ENCODE measurements around the gene OR51E1. TPM values are rescaled to one million over a fixed set of nuclear protein-coding genes. Genes with fewer than 3 reads are reported as not detected.

The OR51E1 gene
- total and polyA plus RNA-seq, 10 of the 15 experiments (the other 5 are each of a cell fraction or from before 2014, with no cell fraction given), result not detected

DNA sequence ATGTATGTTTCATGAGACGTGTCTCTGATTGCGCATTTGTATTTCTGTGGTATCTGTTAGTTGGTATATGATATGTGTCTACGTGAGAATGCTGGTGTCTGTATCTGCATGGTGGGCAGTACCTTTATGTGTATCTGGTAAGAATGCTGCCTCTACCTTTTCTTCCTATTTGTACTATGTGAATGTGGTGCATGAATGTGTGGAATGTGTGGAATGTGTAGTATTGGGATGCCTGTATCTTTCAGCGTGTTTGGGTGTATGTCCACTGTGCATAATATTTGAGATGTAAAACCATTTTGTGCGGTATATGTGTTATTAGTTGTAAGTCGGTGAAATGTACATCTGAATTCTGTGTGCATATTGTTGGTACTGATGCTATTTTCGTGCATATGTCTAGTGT is 2.3 kb upstream of the OR51E1 start (continued):
- TF ChIP-seq, protein P1, sequence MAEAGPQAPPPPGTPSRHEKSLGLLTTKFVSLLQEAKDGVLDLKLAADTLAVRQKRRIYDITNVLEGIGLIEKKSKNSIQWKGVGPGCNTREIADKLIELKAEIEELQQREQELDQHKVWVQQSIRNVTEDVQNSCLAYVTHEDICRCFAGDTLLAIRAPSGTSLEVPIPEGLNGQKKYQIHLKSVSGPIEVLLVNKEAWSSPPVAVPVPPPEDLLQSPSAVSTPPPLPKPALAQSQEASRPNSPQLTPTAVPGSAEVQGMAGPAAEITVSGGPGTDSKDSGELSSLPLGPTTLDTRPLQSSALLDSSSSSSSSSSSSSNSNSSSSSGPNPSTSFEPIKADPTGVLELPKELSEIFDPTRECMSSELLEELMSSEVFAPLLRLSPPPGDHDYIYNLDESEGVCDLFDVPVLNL (IDR thresholded peaks at IDR 0.05; ENCODE audit: low read depth, low read length), result no peak
- TF ChIP-seq MTA3 (IDR thresholded peaks at IDR 0.05; ENCODE audit: borderline replicate concordance, low read length), result no peak
- TF ChIP-seq RFX5 (IDR thresholded peaks at IDR 0.05; ENCODE audit: low read depth, low read length), result no peak
- TF ChIP-seq FOXM1 (IDR thresholded peaks at IDR 0.05; ENCODE audit: low read depth, low read length), result no peak
- no peak for TF ChIP-seq SMAD1 (IDR thresholded peaks at IDR 0.05; ENCODE audit: low read depth, partially characterized antibody)
- TF ChIP-seq CHD1 (IDR thresholded peaks at IDR 0.05; ENCODE audit: low read depth, low read length), result no peak
- TF ChIP-seq TAF1 (IDR thresholded peaks at IDR 0.05; ENCODE audit: borderline replicate concordance, low read depth, low read length), result no peak
- TF ChIP-seq YY1 (IDR thresholded peaks at IDR 0.05; ENCODE audit: low read depth, low read length), result no peak

DNA sequence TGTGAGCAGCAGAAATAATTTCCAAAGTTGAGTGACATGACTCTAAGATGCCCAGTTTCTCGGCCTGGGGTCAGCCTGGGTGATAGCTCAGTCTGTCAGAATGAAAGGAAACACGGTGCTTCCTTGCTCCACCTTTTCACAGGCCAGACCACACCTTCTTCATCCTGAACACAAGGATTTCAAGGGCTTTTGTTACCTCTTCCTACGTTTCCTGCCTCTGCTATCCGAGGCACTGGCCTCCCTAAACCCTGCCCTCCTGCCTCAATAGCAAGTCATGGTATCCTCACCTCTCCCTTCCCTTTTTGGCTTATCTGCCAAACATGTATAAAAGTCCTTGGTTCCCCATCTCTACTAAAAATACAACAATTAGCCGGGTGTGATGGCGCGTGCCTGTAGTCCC is 1.7 kb upstream of the OR51E1 start:
- H3K4me3 ChIP-seq, result no peak overlapping the region
- H3K79me2 ChIP-seq (ENCODE audit: control insufficient read depth, insufficient read depth, low read length), result no peaks in the 10 kb centered on the region
- no peaks in the 10 kb centered on the region for H3K9me3 ChIP-seq (replicated peaks; ENCODE audit: control insufficient read depth, insufficient read depth, low read length)
- WGBS (ENCODE audit: insufficient coverage, insufficient replicate concordance, low lambda C conversion rate, missing lambda C conversion rate), result 35% methylated on average over 7 of the region's 7 CpGs
- SMC1A ChIA-PET (ENCODE audit: uncharacterized antibody, unreplicated experiment), result no interaction called here
- no peaks in the 10 kb centered on the region for H3K36me3 ChIP-seq (ENCODE audit: control insufficient read depth in 2 of 2, insufficient read depth in 2 of 2, low read length in 1 of 2)
- intact Hi-C loops (cut with micrococcal nuclease; ENCODE audit: unreplicated experiment) (no loop called here), in situ Hi-C loops (cut with MboI) (no loop called here)
- TF ChIP-seq MTA3 (IDR thresholded peaks at IDR 0.05; ENCODE audit: borderline replicate concordance, low read length) (no peak), SUPT20H (IDR thresholded peaks at IDR 0.05; ENCODE audit: borderline replicate concordance, control insufficient read depth, low read depth, low read length) (no peak), RAD21 (IDR thresholded peaks at IDR 0.05; ENCODE audit: insufficient read depth, low read depth, low read length) (no peak), PML (IDR thresholded peaks at IDR 0.05; ENCODE audit: low read length) (no peak), NRF1 (conservative IDR thresholded peaks at IDR 0.05; ENCODE audit: low read depth, low read length) (no peak), CHD2 (IDR thresholded peaks at IDR 0.05; ENCODE audit: borderline replicate concordance, low read depth, low read length) (no peak), HCFC1 (IDR thresholded peaks at IDR 0.05; ENCODE audit: low read length) (no peak), CBFB (IDR thresholded peaks at IDR 0.05; ENCODE audit: low read depth) (no peak), STAT1 (conservative IDR thresholded peaks at IDR 0.05) (no peak), TCF7 (IDR thresholded peaks at IDR 0.05; ENCODE audit: borderline replicate concordance) (no peak), RUNX3 (IDR thresholded peaks at IDR 0.05; ENCODE audit: low read length) (no peak), NR2C2 (IDR thresholded peaks at IDR 0.05; ENCODE audit: borderline replicate concordance, control insufficient read depth, insufficient read length, low read depth) (no peak)
- TF ChIP-seq, protein P2, sequence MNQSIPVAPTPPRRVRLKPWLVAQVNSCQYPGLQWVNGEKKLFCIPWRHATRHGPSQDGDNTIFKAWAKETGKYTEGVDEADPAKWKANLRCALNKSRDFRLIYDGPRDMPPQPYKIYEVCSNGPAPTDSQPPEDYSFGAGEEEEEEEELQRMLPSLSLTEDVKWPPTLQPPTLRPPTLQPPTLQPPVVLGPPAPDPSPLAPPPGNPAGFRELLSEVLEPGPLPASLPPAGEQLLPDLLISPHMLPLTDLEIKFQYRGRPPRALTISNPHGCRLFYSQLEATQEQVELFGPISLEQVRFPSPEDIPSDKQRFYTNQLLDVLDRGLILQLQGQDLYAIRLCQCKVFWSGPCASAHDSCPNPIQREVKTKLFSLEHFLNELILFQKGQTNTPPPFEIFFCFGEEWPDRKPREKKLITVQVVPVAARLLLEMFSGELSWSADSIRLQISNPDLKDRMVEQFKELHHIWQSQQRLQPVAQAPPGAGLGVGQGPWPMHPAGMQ (IDR thresholded peaks at IDR 0.05; ENCODE audit: borderline replicate concordance), result no peak
- TF ChIP-seq, protein P3, sequence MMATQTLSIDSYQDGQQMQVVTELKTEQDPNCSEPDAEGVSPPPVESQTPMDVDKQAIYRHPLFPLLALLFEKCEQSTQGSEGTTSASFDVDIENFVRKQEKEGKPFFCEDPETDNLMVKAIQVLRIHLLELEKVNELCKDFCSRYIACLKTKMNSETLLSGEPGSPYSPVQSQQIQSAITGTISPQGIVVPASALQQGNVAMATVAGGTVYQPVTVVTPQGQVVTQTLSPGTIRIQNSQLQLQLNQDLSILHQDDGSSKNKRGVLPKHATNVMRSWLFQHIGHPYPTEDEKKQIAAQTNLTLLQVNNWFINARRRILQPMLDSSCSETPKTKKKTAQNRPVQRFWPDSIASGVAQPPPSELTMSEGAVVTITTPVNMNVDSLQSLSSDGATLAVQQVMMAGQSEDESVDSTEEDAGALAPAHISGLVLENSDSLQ (IDR thresholded peaks at IDR 0.05), result no peak
- TF ChIP-seq, protein P4, sequence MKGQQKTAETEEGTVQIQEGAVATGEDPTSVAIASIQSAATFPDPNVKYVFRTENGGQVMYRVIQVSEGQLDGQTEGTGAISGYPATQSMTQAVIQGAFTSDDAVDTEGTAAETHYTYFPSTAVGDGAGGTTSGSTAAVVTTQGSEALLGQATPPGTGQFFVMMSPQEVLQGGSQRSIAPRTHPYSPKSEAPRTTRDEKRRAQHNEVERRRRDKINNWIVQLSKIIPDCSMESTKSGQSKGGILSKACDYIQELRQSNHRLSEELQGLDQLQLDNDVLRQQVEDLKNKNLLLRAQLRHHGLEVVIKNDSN (IDR thresholded peaks at IDR 0.05; ENCODE audit: borderline replicate concordance, extremely low read length, insufficient read depth, low read depth, low read length), result no peak
- no peak for ATAC-seq
- no peak for FAIRE-seq
- no peaks in the 10 kb centered on the region for H3K4me1 ChIP-seq (ENCODE audit: control insufficient read depth, insufficient read depth, low read length)
- CTCF ChIA-PET, result no interaction called here
- H3K9ac ChIP-seq (ENCODE audit: control insufficient read depth, insufficient read depth, low read length), result no peak overlapping the region
- H3K4me2 ChIP-seq (ENCODE audit: control insufficient read depth, insufficient read depth), result no peak overlapping the region
- no peak overlapping the region for H3K27ac ChIP-seq (ENCODE audit: control insufficient read depth, insufficient read depth)
- H2AFZ ChIP-seq (ENCODE audit: control insufficient read depth, low read depth, low read length), result no peak overlapping the region
- no peaks in the 10 kb centered on the region; a peak in 1 of 4 replicates for H3K27me3 ChIP-seq (replicated peaks in 1 of 2; ENCODE audit: control insufficient read depth in 2 of 2, insufficient read depth in 2 of 2, low read length in 1 of 2)
- no peaks in the 10 kb centered on the region for H4K20me1 ChIP-seq (ENCODE audit: control insufficient read depth, insufficient read depth)
- RAD21 ChIA-PET (ENCODE audit: unreplicated experiment), result no interaction called here
- no peak for DNase-seq (ENCODE audit: low read depth, low spot score)
- POLR2A ChIA-PET, result no interaction called here
- BruUV-seq (replicated peaks), result no TSS peak
